ENCODE data around the gene ASH1L.

DNA sequence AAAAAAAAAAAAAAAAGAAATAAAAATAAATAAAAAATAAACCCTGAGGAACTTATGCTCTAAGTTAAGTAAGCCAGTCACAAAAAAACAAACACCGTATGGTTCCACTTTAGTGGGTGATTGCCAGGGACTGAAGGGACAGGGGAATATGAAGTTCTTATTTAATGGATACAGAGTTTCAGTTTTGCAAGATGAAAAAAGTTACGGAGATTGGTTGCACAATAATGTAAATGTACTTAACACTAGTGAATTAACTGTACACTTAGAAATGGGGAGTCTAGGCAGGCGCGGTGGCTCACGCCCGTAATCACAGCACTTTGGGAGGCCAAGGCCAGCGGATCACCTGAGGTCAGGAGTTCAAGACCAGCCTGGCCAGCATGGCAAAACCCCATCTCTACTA, 111.4 kb downstream of the ASH1L start:
- TF ChIP-seq, protein P1, sequence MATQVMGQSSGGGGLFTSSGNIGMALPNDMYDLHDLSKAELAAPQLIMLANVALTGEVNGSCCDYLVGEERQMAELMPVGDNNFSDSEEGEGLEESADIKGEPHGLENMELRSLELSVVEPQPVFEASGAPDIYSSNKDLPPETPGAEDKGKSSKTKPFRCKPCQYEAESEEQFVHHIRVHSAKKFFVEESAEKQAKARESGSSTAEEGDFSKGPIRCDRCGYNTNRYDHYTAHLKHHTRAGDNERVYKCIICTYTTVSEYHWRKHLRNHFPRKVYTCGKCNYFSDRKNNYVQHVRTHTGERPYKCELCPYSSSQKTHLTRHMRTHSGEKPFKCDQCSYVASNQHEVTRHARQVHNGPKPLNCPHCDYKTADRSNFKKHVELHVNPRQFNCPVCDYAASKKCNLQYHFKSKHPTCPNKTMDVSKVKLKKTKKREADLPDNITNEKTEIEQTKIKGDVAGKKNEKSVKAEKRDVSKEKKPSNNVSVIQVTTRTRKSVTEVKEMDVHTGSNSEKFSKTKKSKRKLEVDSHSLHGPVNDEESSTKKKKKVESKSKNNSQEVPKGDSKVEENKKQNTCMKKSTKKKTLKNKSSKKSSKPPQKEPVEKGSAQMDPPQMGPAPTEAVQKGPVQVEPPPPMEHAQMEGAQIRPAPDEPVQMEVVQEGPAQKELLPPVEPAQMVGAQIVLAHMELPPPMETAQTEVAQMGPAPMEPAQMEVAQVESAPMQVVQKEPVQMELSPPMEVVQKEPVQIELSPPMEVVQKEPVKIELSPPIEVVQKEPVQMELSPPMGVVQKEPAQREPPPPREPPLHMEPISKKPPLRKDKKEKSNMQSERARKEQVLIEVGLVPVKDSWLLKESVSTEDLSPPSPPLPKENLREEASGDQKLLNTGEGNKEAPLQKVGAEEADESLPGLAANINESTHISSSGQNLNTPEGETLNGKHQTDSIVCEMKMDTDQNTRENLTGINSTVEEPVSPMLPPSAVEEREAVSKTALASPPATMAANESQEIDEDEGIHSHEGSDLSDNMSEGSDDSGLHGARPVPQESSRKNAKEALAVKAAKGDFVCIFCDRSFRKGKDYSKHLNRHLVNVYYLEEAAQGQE (IDR thresholded peaks at IDR 0.05; ENCODE audit: insufficient read depth in 1 of 2, low read depth in 2 of 2, low read length in 2 of 2) = no peak
- TF ChIP-seq POLR2AphosphoS5 (IDR thresholded peaks at IDR 0.05; ENCODE audit: low read depth, low read length) = no peak
- TF ChIP-seq TAF1 (IDR thresholded peaks at IDR 0.05; ENCODE audit: borderline replicate concordance, insufficient read depth, low read length) = no peak
- no peak for TF ChIP-seq SIN3A (IDR thresholded peaks at IDR 0.05; ENCODE audit: borderline replicate concordance, insufficient read depth, low read length)
- no peak for TF ChIP-seq FOXP2 (optimal IDR thresholded peaks at IDR 0.05; ENCODE audit: borderline replicate concordance, extremely low read depth, extremely low read length, insufficient read depth)

Data from PFSK-1 (cell line).